HG03196 (cell line): ENCODE results near the gene CBY1.

Experiments used
- ATAC-seq: cut with Tn5 transposase; IDR thresholded peaks from one replicate; pipeline ENCODE4 v1.9.1; 2021; ENCODE audit not compliant: unreplicated experiment

CBY1 gene

GRCh38 chr22:38721551-38721950, 65.1 kb downstream of the CBY1 start:
- ATAC-seq: no peak
